GM19351 (cell line): ENCODE data around the gene P2RX6.
"Not testable (repeated sequence)": the region's sequence is repeated elsewhere in the genome, so short reads cannot be mapped to it uniquely, and the experiment has no call there.

Source experiments
- ATAC-seq: cut with Tn5 transposase; IDR thresholded peaks from one replicate; pipeline ENCODE4 v1.9.1; 2021; ENCODE audit warnings: mild to moderate bottlenecking, moderate library complexity; ENCODE audit not compliant: unreplicated experiment

Gene P2RX6

GRCh38 chr22:21014726-21015465, at the start of gene P2RX6:
TSS of gene P2RX6 (plus strand) at chr22:21015165. CDS start at chr22:21015175, 10 bp downstream.
- ATAC-seq: no peak

GRCh38 chr22:20965888-20966855, 48.8 kb upstream of the P2RX6 start:
- no peak for ATAC-seq

- no peak for ATAC-seq
Measured at GRCh38 chr22:20966883-20967696, 47.9 kb upstream of the P2RX6 start, which contains the start of gene AIFM3. TSS of gene AIFM3 (plus strand) at chr22:20967255. CDS start at chr22:20967945, 690 bp downstream.

GRCh38 chr22:20967697-20968211, 47.2 kb upstream of the P2RX6 start:
- ATAC-seq: no peak

- ATAC-seq: no peak
Measured at GRCh38 chr22:20968281-20968977, 46.5 kb upstream of the P2RX6 start.

GRCh38 chr22:20970939-20971657, 43.9 kb upstream of the P2RX6 start:
- ATAC-seq: no peak

GRCh38 chr22:20972014-20972694, 42.8 kb upstream of the P2RX6 start:
- not testable (repeated sequence) for ATAC-seq

GRCh38 chr22:20972933-20973577, 41.9 kb upstream of the P2RX6 start:
- no peak for ATAC-seq

GRCh38 chr22:20973634-20974286, 41.2 kb upstream of the P2RX6 start:
- no peak for ATAC-seq

GRCh38 chr22:20974336-20974955, 40.5 kb upstream of the P2RX6 start:
- ATAC-seq: no peak

- ATAC-seq: no peak
Measured at GRCh38 chr22:20975541-20976290, 39.2 kb upstream of the P2RX6 start.

GRCh38 chr22:20976291-20976877, 38.6 kb upstream of the P2RX6 start:
- ATAC-seq: no peak

- no peak for ATAC-seq
Measured at GRCh38 chr22:20977019-20977418, 37.9 kb upstream of the P2RX6 start.

GRCh38 chr22:20977516-20978170, 37.3 kb upstream of the P2RX6 start:
- no peak for ATAC-seq

GRCh38 chr22:20978419-20978818, 36.5 kb upstream of the P2RX6 start:
- no peak for ATAC-seq
